T follicular helper cell (primary cell): ENCODE measurements around the gene OIP5.
A peak's percentile ranks its signal among the peaks of the same experiment; 100 is the strongest.
"Not testable (repeated sequence)": the region's sequence is repeated elsewhere in the genome, so short reads cannot be mapped to it uniquely, and the experiment has no call there.

Source experiments
- DNase-seq: peaks from one replicate; pipeline ENCODE4 v3.0.0-alpha.2; 2020; ENCODE audit warnings: low read depth
- total RNA-seq, 2 experiments: gene quantifications; one replicate each; lab custom pipeline; 2026; lab: John Stamatoyannopoulos, UW

Gene OIP5
- 0.30 to 1.6 reads per million in 2 experiments for total RNA-seq

DNA sequence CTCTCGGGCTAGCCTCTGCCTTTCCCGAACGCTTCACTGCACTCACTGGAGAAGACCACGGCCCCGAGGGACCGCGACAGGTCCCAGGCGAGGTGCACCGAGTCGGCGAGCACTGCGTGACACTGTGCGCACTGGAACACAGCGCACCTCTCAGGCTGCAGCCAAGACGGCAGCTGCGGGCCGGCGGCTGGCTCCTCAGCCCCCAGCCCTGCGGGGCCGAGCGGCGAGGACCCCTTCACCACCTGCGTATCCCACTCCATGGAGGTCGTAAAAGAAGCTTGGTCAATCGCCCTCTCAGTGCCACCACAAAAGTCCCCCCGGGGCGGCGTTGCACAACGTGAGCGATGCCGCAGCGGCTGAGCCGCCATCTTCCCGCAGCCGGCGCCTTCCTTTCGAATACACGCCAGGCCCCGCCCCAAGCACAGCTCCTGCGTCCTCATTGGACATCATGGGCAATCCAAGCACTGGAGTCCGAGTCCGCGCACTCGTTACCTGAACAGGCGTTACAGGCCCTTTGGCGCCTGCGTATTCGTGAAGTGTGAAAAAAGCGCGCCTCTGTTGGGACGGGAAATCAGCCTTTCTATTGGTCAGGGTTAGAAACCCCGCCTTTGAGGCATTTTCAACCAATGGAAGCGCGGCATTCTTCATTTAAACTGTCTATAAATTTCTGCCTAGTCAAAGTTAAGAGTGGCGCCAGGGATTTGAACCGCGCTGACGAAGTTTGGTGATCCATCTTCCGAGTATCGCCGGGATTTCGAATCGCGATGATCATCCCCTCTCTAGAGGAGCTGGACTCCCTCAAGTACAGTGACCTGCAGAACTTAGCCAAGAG lies at the start of gene OIP5, which contains the start of gene NUSAP1:
Gene OIP5, minus strand, starts transcription at position 398 of the 832 bp plus-strand sequence. Its CDS starts 30 bp downstream, at position 368.
Gene NUSAP1, plus strand, starts transcription at position 688 of the 832 bp plus-strand sequence. Its CDS starts 77 bp downstream, at position 765.
- peak; percentile 97 for DNase-seq

- no peak for DNase-seq
Observed at GRCh38 chr15:41377978-41378377, 45.6 kb upstream of the OIP5 start.

DNA sequence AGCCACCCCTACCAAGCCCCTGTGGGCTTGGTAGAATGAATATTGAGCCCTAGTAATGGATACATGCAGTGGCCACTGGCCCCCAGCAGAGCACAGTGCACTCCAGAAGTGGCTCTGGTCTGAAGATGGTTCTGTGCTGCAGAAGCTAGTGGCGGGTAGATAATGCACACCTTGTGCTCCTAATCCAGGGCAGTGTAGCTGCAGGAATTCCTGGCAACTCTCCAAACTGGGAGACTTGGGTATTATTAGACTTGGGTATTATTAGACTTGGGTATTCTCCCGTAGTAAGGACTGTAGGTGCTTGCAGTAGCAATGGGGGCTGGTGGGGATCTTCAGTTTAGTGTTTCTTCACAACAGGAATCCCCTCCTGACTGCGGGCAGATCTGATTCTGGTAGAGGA lies 35.0 kb upstream of the OIP5 start:
- no peak for DNase-seq

GRCh38 chr15:41354371-41354770 lies 22.0 kb upstream of the OIP5 start:
- no peak for DNase-seq

GRCh38 chr15:41350057-41350717 lies 17.8 kb upstream of the OIP5 start:
- DNase-seq, result no peak

DNA sequence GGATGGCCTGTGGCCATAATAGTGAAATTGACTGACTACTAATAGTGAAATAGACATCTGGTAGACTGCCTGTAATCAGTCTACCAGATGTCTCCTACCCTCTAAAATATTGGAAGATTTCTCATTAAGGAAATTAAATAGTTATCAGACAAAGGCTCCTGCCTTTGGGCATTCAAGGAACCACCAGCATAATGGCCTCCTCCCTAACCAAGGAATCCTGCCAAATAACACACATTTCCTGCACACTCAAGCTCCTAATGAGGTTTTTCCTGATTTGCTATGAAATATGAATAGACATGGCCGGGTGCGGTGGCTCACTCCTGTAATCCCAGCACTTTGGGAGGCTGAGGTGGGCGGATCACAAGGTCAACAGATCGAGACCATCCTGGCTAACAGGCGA lies 14.8 kb upstream of the OIP5 start:
- no peak for DNase-seq

DNA sequence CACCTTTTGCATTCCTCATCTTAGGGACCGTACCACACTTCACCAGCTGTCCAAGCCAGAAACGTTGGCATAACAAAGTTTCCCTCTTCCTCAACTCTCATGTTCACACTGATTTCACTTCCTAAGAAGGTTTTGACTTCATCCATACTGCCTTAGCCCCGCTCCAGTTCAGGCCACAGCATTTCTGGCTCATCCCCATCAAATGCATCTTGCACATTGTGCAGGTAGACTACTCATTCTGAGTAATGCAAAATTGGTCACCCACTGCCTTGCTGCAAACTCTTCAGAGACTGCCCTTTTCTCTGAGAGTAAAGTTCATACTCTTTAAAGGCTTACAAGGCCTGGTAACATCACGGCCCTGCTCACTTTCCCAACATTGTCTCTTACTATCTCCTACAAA lies 9.1 kb upstream of the OIP5 start:
- DNase-seq, result no peak

DNA sequence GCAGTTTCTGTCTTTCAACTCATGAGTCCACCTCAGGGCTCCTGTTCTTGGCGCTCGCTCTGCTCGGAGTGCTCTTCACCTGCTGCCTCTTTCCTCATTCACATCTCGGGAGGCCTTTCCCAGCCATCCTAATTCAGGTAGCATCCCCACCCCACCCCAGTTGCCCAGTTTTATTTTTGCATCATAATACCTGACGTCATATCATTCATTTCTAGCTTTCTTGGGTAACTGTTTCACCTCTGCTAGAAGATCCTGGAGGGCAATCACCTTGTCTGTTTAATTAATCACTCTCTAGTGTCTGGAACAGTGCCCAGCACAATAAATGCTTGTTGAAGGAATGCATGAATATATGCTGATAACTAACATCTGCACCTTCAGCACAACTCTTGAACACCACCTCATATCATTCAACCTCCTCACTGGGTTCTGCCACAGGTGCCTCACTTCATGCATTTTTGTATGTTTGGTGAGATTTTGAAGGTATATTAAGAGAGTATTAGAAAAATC lies 7.9 kb upstream of the OIP5 start:
- no peak for DNase-seq

GRCh38 chr15:41337631-41338522 lies 5.5 kb upstream of the OIP5 start:
- no peak for DNase-seq

- no peak for DNase-seq
Observed at GRCh38 chr15:41337047-41337446, 4.7 kb upstream of the OIP5 start.

GRCh38 chr15:41336549-41336948 lies 4.2 kb upstream of the OIP5 start:
- DNase-seq, result no peak

DNA sequence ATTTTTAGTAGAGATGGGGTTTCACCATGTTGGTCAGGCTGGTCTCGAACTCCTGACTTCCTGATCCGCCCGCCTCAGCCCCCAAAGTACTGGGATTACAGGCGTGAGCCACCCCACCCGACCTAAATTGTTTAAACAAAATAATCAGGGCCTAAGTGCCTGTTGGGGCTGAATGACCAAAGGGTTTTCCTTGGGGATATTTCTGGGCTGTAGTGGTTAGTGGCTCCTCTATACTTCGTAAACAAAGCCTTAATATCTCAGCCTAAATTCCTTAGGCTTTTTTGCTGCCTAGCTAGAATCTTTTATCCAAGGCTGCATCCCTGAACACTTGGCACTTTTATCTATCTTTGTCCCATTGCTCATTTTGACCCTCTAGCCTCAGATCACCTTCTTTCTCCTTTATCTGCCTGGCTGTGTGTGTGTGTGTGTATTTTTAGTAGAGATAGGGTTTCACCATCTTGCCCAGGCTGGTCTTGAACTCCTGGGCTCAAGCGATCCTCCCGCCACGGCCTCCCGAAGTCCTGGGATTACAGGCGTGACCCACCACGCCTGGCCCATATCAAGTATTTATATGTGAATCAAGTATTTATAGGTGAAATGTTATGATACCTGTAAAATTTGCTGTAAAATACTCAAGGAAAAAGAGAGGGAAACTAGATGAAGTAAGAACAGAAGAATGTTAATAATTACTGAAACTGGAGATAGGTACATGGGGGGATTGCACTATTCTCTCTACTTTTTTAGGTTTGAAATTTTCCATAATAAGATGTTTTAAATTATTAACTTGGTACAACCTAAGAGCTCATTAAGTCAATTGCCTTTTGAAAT lies 2.1 kb upstream of the OIP5 start:
- no peak for DNase-seq

DNA sequence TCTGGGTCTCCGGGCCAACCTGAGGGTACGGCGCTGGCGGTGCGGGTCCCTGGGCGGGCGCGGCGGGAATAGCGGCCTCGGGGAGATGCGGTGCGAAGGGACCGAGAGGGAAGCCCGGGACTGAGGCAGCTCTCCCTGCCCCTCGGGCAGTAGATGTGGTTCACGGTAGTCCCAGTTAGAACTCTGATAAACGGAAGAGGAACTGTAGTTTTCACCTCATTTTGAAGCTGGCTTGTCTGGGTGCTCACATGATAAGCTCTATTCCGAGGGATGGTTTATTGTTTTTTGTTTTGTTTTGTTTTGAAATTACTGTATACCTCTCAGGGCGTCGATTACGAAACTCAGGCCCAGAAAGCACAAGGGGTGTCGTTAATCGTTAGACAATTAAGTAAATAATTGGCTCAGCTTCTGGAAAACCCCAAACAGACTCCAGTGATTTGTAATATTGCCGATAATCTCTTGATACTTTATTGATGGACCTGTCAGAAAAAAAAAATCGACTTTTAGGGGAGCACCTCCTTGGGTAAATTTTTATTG lies 703 bp upstream of the OIP5 start:
- no peak for DNase-seq

DNA sequence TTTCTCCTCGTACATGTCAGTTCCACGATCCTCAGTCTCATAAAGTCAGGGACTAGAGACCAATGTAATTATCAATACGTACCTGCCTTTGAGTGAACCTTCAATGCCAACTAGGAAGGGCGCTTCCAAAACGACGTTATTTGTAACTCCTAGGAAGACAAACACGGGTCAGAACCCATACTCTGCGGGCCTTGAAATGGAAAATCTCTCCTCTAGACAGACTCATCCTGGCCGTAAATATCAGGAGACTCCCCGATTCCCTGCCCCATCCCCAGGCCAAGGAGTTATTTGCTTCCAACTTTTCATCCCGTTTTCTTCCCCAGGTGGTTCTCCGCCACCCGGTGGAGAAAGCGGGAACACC lies 578 bp downstream of the OIP5 start:
- no peak for DNase-seq

- DNase-seq, result no peak
Observed at GRCh38 chr15:41331281-41331680, 1.1 kb downstream of the OIP5 start.

GRCh38 chr15:41323611-41324010 lies 8.8 kb downstream of the OIP5 start:
- no peak for DNase-seq

- not testable (repeated sequence) for DNase-seq
Observed at GRCh38 chr15:41320805-41321330, 11.5 kb downstream of the OIP5 start.

- DNase-seq, result no peak
Observed at GRCh38 chr15:41309226-41309905, 23.0 kb downstream of the OIP5 start.

DNA sequence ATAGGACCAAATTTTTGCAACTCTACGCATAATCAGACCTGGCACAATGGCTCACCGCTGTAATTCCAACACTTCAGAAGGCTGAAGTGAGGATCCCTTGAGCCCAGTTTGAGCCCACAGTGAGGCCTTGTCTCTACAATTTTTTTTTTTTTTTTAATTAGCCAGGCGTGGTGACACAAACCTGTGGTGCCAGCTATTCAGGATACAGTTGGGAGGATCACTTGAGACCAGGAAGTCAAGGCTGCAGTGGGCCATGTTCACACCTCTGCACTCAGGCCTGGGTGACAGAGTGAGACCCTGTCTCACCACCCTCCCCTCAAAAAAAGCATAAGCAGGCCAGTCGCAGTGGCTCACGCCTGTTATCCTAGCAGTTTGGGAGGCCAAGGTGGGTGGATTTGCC lies 24.7 kb downstream of the OIP5 start:
- no peak for DNase-seq
